GM18511 (cell line): ENCODE results near the gene CILP.
"Not testable (repeated sequence)": the region's sequence is repeated elsewhere in the genome, so short reads cannot be mapped to it uniquely, and the experiment has no call there.

Experiments used
- ATAC-seq: cut with Tn5 transposase; IDR thresholded peaks from one replicate; pipeline ENCODE4 v1.9.1; 2021; ENCODE audit warnings: mild to moderate bottlenecking, moderate library complexity; ENCODE audit not compliant: unreplicated experiment

CILP gene

GRCh38 chr15:65210770-65211481 lies at the start of gene CILP:
Gene CILP, minus strand, starts transcription at chr15:65211473. Its CDS starts 1,718 bp downstream, at chr15:65209755.
- no peak for ATAC-seq

DNA sequence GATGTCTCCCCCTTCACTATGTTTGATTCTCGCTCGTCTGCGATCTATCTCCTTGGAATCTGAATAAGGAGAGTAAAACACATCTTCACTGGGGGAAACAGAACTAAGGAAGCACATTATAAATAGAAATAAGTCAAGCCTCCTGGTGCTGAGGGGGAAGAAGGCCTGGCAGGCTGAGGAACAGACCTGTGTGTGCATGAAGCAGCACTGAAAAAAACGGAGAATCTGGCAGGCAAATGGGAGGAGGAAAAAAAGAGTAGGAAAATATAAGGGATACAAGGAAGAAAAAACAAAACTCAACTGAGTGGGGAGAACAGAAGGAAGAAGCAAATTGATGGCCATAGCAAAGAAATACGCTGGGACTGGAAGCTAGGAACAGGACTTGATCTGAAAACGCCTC lies 49.7 kb upstream of the CILP start:
- no peak for ATAC-seq

GRCh38 chr15:65259367-65259797 lies 48.1 kb upstream of the CILP start:
- ATAC-seq, result no peak

- ATAC-seq, result no peak
Observed at GRCh38 chr15:65258375-65259262, 47.3 kb upstream of the CILP start.

DNA sequence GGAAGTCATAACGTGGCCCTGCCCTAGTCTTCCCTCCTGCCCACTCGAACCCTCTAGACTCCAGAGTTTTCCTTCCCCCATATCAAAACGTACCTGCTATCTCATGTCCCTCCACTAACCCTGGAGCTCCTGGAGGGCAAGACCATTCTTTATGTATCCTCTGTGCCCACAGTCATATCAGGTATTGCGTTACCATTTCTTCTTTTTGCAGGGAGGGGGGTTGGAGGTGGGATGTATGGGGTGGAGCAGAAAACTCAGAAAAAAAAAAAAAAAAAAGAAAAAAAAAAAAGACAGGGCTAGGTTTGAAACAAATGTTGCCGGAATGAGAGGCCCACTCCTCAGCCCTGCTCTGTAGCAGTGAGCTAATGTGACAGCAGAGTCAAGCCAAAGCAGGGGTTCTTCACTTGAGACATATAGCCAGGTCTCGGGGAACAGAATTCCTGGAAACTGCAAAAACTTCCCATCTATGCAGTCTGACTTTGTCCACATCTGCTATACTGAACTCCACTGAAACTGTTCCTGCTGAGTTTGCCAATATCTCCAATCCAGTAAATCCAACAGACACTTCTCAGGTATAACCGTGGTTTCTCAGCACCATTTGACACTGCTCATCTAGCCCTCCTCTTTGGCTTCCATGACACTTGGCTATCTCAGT lies 44.3 kb upstream of the CILP start:
- ATAC-seq, result no peak

DNA sequence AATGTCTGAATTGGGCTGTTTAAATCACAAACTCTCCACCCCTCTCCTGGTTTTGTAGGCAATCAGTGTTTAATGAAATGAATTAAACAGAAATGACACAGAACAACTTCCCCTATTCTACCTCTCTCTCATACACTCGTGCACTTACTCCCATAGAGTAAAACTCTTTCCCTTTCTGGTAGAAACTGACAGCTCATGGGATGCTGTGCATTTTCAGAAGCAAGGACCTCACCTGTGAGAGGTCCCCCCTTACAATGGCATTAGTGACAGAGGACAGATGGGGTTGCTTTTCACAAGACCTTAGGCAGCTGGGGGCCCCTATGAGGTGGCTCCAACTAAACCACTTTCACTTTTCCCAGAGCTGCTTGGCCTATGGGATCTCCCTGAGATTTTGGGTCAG lies 43.5 kb upstream of the CILP start:
- no peak for ATAC-seq

- ATAC-seq, result no peak
Observed at GRCh38 chr15:65254356-65254755, 43.1 kb upstream of the CILP start.

DNA sequence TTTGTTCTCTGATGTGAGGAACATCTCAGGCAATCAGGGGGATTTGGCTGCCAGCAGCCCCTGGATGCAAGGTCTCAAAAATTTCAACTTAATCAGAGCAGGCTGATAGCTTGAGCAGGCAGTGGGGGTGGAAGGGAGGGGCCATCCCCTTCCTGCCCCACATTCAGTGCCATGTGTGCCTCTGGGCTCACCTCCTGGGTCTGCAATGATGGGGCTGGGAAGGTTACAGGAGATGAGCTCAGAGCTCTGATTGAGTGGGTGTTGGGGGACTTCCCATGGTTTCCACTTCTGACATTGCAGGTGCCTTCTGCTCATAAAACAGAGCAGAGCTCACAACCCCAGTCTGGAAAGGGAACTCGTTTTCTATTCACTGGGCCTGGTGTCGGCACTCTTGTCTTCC lies 38.4 kb upstream of the CILP start:
- no peak for ATAC-seq

DNA sequence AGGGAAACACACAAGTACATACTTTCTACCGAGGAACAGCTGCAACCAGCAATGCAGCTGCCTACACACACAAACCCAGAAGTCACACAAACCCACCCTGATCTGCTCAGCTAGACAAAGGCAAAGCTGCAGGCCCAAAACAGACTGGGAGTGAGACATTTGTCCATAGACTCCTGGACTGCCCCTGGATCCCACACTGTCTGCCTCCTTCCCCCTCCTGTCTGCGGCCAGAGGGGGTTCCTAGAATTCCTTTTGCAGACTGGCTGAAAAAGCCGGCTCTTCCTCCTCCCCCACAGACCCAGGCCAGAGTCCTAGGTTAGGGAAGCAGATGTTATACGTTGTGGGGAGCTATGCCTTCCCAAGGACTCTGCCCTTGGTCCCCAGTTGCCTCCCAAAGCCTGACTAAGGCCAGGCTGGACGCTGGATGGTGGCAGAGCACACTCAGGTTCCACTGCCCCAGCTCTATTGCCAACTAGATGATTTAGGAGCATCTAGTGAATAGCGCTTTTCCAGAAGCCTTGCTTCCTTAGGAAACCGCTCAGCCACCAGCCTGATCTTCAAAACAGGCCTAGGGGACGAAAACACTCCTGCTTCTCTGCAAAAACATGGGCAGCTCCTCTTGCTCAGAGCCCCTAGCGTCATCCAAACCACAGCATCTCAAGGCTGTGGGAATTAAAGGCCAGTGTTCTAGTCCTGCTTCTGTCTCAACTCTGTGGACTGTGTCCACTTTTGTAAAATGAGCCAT lies 37.4 kb upstream of the CILP start:
- no peak for ATAC-seq

DNA sequence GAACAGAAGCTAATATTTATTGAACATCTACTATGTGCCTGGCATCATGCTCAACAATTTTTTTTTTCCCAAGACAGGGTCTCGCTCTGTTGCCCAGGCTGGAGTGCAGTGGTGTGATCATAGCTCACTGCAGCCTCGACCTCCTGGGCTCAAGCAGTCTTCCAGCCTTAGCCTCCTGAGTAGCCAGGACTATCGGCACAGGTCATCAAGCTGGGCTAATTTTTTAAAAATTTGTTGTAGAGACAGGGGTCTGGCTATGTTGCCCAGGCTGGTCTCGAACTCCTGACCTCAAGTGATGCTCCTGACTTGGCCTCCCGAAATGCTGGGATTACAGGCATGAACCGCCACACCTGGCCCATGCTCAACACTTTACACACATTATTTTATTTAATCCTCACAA lies 35.7 kb upstream of the CILP start:
- ATAC-seq, result no peak

GRCh38 chr15:65246026-65246714 lies 34.9 kb upstream of the CILP start:
- no peak for ATAC-seq

DNA sequence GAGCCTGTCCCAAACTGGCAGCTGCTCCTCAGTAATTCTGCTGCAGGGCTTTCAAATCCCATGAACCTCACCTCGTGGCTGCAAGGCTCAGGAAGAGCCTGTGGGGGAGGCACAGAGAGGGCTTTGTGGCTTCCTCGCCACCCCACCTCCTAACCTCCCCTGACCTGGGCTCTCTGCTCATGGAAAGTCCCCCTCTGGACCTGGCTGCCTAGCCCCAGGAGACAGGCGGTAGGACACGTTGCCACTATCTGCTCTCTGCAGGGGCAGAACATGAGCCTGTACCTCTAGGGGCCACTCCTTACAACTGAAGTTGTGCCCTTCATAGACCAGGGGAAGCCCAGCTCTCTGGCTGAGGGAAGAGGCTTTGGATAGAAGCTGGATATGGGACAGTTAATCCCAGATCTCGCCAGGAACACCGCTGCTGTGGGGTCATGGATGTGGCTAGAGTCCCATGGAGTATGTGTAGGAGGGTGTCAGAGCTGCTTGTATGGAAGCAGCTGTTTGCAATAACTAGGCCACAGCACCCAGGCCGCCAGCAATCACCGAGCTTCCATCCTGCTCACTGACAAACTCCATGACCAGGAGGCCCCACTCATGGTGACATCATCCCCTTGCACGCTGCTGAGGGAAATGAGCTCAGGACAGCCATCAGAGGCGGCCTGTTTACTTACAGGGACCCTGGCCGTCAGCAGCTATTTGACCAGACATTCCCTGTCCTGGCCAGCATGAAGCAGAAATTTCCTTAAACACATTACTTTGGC lies 34.0 kb upstream of the CILP start:
- no peak for ATAC-seq

DNA sequence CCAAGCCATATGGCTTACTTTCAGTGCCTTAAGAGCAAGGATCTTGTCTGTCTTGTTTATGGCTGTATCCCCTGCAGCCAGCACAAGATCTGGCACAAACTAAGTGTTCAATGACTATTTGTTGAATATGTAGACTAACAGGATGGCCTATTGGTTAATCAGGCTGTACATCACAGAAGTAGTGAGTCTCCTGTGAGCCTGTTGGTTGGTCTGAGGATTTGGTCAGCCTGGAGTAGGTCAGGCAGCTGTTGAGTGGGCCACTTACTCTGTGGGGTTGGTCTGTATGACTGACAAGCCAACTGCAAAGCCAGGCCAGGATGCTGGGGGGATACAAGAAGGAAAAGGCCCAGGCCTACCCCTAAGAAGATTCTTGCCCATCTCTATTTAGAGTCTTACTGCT lies 33.4 kb upstream of the CILP start:
- no peak for ATAC-seq

DNA sequence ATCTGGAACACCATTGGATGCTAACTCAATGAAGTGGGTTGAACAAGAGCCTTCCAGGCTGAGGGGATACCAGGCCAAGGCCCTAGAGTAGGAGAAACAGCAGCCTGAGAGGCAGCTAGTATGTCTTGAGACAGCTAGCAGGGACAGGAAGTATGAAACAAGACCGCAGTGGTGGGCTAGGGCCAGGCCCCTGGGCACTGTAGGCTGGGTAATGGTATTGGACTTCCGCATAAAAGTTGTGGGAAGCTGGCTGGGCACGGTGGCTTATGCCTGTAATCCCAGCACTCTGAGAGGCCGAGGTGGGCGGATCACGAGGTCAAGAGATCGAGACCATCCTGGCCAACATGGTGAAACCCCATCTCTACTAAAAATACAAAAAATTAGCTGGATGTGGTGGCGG lies 25.2 kb upstream of the CILP start:
- ATAC-seq, result not testable (repeated sequence)

DNA sequence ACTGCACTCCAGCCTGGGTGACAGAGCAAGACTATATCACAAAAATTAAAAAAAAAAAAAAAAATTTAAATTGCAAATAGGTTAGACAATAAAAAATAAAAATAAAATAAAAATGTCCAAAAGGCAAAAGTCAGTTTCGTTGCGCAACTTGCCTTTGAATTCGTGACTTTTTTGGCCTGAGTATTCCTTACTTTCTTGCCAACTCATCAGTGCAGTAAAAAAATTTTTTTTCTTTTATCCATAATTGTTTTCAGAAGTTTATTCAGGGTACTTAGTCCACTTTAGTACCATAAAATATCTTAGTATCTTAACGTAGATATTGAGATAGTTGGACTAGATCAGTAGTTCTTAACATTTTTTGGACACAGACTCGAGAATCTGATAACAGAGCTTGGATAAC lies 22.4 kb upstream of the CILP start:
- ATAC-seq, result no peak

DNA sequence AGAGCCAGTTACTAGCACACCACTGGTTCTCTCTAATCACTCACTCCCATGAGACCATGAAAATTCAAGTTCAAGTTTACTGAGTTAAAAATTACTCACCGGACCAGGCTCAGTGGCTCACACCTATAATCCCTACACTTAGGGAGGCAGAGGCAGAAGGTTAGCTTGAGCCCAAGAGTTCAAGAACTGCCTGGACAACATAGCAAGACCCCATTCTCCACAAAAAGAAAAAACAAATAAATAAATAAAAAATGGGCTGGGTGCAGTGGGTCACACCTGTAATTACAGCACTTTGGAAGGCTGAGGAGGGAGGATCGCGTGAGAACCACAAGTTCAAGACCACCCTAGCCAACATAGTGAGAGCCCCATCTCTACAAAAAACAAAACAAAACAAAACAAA lies 21.2 kb upstream of the CILP start:
- ATAC-seq, result no peak

DNA sequence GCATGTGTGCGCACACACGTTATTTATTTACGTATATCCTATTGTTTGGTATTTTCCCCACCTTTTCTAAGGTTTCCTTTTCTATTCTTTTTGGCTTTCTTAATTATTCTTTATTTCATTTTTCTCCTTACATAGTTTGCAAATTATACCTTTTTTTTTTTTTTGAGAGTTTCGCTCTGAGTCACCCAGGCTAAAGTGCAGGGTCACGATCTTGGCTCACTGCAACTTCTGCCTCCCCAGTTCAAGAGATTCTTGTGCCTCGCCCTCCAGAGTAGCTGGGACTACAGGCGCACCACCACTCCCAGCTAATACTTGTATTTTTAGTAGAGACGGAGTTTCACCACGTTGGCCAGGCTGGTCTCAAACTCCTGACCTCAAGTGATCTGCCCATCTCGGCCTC lies 20.0 kb upstream of the CILP start:
- no peak for ATAC-seq

GRCh38 chr15:65226901-65227300 lies 15.6 kb upstream of the CILP start:
- not testable (repeated sequence) for ATAC-seq

GRCh38 chr15:65226221-65226620 lies 14.9 kb upstream of the CILP start:
- ATAC-seq, result no peak

GRCh38 chr15:65223996-65224395 lies 12.7 kb upstream of the CILP start:
- no peak for ATAC-seq
